Activated T-helper 1 cell treated with anti-CD3 and anti-CD28 coated beads, Interleukin-12 subunit alpha, Interleukin-12 subunit beta, Interleukin-2, Interleukin-4 antibody, amounts not matched to agents 30 ng/mL and 10 ng/mL and 1 ng/mL, durations not matched to agents 14 hours and 24 hours and 36 hours (primary cell): ENCODE results near the gene ESF1. TPM values are rescaled to one million over a fixed set of nuclear protein-coding genes. Genes with fewer than 3 reads are reported as not detected.

ENCODE experiments used
- DNase-seq: peaks from one replicate; pipeline ENCODE4 v3.0.0; 2021; ENCODE audit warnings: low spot score
- H3K27ac Mint-ChIP-seq: one replicate; pipeline ENCODE4 v1.8.0; 2021; ENCODE audit warnings: mild to moderate bottlenecking, mixed read lengths
- H3K27me3 Mint-ChIP-seq: one replicate; pipeline ENCODE4 v1.8.0; 2022; ENCODE audit warnings: mild to moderate bottlenecking, moderate library complexity, mixed read lengths; ENCODE audit not compliant: insufficient read depth
- H3K36me3 Mint-ChIP-seq: one replicate; pipeline ENCODE4 v1.8.0; 2021; ENCODE audit warnings: low read depth, mixed read lengths
- H3K4me1 Mint-ChIP-seq: one replicate; pipeline ENCODE4 v1.8.0; 2021; ENCODE audit warnings: low read depth, mixed read lengths
- H3K4me3 Mint-ChIP-seq: one replicate; pipeline ENCODE4 v1.8.0; 2021; ENCODE audit warnings: mild to moderate bottlenecking, moderate library complexity, mixed read lengths
- H3K9me3 Mint-ChIP-seq: one replicate; pipeline ENCODE4 v1.8.0; 2021; ENCODE audit warnings: mixed read lengths
- intact Hi-C: fragments of 100-400 bp; cut with micrococcal nuclease; formaldehyde crosslinking; loops from one replicate; pipeline ENCODE4 v1.15.1; 2024
- total RNA-seq: library from RNA; stranded (reverse); gene quantifications from 2 replicates; pipeline ENCODE4 v1.2.3, GENCODE V29; 2022

ESF1 gene, protein sequence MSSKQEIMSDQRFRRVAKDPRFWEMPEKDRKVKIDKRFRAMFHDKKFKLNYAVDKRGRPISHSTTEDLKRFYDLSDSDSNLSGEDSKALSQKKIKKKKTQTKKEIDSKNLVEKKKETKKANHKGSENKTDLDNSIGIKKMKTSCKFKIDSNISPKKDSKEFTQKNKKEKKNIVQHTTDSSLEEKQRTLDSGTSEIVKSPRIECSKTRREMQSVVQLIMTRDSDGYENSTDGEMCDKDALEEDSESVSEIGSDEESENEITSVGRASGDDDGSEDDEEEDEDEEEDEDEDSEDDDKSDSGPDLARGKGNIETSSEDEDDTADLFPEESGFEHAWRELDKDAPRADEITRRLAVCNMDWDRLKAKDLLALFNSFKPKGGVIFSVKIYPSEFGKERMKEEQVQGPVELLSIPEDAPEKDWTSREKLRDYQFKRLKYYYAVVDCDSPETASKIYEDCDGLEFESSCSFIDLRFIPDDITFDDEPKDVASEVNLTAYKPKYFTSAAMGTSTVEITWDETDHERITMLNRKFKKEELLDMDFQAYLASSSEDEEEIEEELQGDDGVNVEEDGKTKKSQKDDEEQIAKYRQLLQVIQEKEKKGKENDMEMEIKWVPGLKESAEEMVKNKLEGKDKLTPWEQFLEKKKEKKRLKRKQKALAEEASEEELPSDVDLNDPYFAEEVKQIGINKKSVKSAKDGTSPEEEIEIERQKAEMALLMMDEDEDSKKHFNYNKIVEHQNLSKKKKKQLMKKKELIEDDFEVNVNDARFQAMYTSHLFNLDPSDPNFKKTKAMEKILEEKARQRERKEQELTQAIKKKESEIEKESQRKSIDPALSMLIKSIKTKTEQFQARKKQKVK
- 30.3 and 32.1 TPM in 2 replicates for total RNA-seq

DNA sequence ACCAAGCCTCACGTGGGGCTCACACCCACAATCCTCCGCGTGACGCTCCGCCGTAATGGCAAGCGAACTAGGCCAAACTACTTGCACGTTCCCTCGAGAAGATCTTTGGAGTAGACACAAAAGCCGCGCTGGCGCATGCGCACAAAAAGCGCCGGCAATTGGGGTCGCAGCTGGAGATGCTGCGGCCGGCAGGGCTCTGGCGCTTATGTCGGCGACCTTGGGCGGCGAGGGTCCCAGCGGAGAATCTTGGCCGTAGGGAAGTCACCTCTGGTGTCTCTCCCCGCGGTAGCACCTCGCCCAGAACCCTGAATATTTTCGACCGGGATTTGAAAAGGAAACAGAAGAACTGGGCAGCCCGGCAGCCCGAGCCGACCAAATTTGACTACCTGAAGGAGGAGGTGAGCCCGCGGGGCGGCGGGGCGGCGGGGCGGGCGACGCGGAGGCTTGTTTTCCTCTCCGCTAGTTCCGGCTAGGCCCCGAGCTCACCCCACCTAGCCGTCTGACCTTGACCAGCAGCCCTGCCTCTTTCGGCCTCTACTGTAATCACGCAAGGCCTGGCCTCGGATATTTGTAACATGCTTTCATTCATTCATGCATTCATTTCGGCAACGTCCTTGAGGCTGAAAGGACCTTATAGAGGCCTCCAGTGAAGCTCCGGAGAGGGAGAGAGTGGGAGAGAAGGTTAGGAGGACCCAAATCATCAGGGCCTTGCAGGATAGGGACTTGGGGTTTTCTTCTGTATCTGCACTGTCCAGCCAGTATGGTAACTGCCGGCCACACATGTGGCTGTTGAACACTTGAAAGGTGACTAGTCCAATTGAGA lies at the start of gene ESF1, which contains the start of gene NDUFAF5:
TSS of gene ESF1 (minus strand) at position 27 of the 823 bp plus-strand sequence. CDS start 1,779 bp downstream, outside the sequence.
TSS of gene NDUFAF5 (plus strand) at position 136 of the 823 bp plus-strand sequence. CDS start at position 177, 41 bp downstream.
- Mint-ChIP-seq H3K27me3 (no peaks in the 10 kb centered on the region), H3K36me3 (peaks cover 34% of the 10 kb centered on the region)

DNA sequence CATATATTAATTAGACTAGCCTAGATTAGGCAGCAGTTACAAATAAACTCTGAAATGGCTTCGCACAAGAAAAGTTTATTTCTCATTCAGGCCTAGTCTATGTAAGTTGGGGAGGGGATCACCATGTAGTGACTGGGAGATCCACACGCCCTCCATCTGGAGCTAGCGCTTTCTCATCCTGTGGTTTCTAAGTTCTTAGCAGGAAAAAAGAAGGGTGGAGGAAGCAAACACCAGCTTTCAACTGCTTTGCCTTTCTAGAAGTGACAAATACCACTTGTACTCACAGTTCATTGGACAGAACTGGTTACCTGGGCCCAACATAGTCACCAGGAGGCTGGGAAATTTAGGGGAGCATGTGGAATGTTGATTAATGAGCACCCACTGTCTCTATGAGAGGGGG lies 46.8 kb upstream of the ESF1 start:
- Mint-ChIP-seq H3K4me3 (no peak overlapping the region), H3K4me1 (no peaks in the 10 kb centered on the region)

More for the DNA sequence above, at the start of gene ESF1, which contains the start of gene NDUFAF5:
- peak; percentile 90 for DNase-seq
- Mint-ChIP-seq H3K4me3 (peak within 1 kb of the TSS; percentile 99), H3K9me3 (no peaks in the 10 kb centered on the region), H3K4me1 (peaks cover 50% of the 10 kb centered on the region), H3K27ac (peak within 1 kb of the TSS; percentile 97)
- intact Hi-C loops: loop anchor here (1.0 to 5.0 kb wide), 6 partner anchors 14 to 1894 kb away; partner anchors contain the start of gene TASP1

DNA sequence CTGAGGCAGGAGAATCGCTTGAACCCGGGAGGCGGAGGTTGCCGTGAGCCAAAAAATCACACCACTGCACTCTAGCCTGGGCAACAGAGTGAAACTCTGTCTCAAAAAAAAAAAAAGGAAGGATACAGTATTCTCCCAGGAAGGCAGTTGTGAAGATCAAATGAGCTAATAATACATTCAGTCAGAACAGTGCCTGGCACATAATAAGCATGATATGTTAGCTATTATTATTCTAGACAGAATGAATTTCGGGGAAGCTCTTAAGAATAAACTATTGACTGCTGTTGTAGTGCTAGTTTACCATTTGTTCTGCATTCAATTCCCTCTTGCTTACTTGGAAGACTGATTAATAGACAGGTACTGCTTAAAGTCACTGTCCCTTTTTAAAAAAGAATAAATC lies 40.7 kb upstream of the ESF1 start:
- peaks cover 9% of the 10 kb centered on the region for H3K27me3 Mint-ChIP-seq
- H3K4me3 Mint-ChIP-seq: no peak overlapping the region
- no peaks in the 10 kb centered on the region for H3K9me3 Mint-ChIP-seq
- intact Hi-C loops: no loop called here
- no peak overlapping the region for H3K27ac Mint-ChIP-seq
- no peak for DNase-seq
- H3K36me3 Mint-ChIP-seq: peaks cover 3% of the 10 kb centered on the region
- no peaks in the 10 kb centered on the region for H3K4me1 Mint-ChIP-seq

More for the DNA sequence above, 46.8 kb upstream of the ESF1 start:
- DNase-seq: no peak
- Mint-ChIP-seq H3K36me3 (no peaks in the 10 kb centered on the region), H3K27ac (no peak overlapping the region), H3K9me3 (no peaks in the 10 kb centered on the region), H3K27me3 (peaks cover 16% of the 10 kb centered on the region)
- intact Hi-C loops: no loop called here

DNA sequence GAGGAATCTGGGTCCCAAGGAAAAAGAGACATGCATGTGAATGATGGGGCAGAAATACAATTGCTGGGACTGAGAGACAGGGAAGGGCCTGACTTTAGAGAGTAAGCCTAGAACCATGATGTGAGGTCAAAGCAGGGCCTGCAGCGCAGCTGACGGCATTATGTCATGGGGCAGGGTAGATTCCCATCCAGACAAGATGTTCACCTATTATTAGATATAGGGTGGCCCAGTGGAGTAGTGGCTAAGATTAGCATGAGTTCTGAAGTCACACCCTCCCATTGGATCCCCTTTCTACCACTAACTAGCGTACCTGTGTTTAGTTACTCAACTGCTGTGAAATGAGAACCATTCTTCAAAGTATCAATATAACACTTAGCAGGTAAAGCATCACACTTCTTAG lies 39.7 kb upstream of the ESF1 start:
- Mint-ChIP-seq H3K27me3 (peaks cover 6% of the 10 kb centered on the region), H3K4me3 (no peak overlapping the region), H3K9me3 (no peaks in the 10 kb centered on the region), H3K36me3 (peaks cover 3% of the 10 kb centered on the region), H3K27ac (no peak overlapping the region), H3K4me1 (no peaks in the 10 kb centered on the region)
- intact Hi-C loops: no loop called here
- no peak for DNase-seq

DNA sequence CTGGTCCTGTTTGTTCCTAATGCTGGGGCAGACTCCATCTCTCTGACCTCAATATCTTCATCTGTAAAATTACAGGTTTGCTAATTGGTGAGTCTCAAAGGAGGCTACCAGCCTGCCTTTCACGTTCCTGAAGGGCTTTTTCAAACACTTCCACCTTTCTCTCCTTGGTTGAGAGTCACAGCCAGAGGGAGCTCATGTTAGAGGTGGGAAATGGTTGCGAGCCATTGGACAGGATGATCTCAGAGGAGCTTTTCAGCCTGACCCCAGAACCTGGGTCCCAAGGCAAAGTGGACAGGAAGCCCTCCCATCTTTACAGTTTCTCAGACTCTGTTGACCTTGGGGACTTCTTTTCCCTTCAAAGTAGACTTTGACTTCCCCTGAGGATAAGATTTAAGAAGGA lies 37.7 kb upstream of the ESF1 start:
- intact Hi-C loops: no loop called here

DNA sequence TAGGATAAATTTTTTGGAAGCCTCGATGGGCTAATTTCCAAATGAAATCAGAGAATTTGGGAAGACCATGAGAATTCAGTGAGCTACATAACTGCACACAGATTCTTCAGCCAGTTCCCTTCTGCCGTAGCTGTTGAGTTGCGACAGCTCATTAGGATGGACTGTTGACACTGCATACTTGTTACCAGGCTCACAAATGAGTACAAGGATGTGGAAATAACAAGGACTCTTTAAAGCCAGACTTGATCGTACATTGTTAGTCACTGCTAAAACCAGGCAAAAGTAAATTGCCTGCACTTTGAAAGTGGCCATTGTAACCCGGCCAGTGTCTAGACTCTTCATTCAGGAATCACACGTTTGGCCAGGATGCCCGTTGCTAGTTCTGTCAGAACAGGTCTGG lies 37.2 kb upstream of the ESF1 start:
- DNase-seq: no peak
- intact Hi-C loops: no loop called here
- Mint-ChIP-seq H3K36me3 (peaks cover 15% of the 10 kb centered on the region), H3K4me3 (no peak overlapping the region), H3K27me3 (peaks cover under 1% of the 10 kb centered on the region), H3K4me1 (peaks cover 13% of the 10 kb centered on the region), H3K9me3 (no peaks in the 10 kb centered on the region), H3K27ac (no peak overlapping the region)

More for the DNA sequence above, 37.7 kb upstream of the ESF1 start:
- Mint-ChIP-seq H3K4me1 (peaks cover 7% of the 10 kb centered on the region), H3K27ac (no peak overlapping the region), H3K4me3 (no peak overlapping the region), H3K36me3 (peaks cover 14% of the 10 kb centered on the region), H3K9me3 (no peaks in the 10 kb centered on the region), H3K27me3 (peaks cover 4% of the 10 kb centered on the region)
- DNase-seq: no peak

DNA sequence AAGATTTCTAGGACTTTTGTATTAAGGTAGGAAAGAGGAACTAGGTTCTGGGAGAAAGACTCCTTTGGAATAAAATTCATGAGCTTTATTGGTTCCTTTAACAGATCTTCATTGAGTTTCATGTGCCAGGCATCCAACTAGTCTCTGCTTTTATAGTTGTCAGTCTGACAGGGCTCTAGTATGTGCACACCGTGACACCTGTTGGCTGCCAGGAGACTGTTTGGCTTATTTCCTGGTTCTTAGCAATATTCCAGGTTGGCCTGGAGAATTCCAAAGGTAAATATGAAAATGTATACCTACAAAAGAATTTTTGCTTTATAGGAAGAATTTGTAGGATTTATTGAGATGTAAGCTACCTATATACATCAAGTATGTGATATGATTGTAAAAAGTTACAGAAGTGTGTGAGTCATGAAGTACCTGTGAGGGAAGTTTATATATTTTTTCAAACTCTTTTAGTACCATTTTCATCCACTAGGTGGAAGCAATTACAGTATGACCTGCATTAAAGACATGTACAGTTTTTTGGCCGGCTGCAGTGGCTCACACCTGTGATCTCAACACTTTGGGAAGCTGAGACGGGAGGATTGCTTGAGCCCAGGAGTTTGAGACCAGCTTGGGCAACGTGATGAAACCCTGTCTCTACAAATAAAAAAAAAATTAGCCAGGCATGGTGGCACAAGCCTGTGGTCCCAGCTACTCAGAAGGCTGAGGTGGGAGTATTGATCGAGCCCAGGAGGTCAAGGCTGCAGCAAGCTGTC lies 35.3 kb upstream of the ESF1 start:
- intact Hi-C loops: loop anchor here (1.0 to 10.0 kb wide), 2 partner anchors 235 to 595 kb away; partner anchors contain the start of gene ISM1
- DNase-seq: no peak
- no peaks in the 10 kb centered on the region for H3K27me3 Mint-ChIP-seq
- H3K9me3 Mint-ChIP-seq: no peaks in the 10 kb centered on the region
- peaks cover 23% of the 10 kb centered on the region for H3K4me1 Mint-ChIP-seq
- no peak overlapping the region for H3K4me3 Mint-ChIP-seq
- peaks cover 25% of the 10 kb centered on the region for H3K36me3 Mint-ChIP-seq
- H3K27ac Mint-ChIP-seq: no peak overlapping the region

DNA sequence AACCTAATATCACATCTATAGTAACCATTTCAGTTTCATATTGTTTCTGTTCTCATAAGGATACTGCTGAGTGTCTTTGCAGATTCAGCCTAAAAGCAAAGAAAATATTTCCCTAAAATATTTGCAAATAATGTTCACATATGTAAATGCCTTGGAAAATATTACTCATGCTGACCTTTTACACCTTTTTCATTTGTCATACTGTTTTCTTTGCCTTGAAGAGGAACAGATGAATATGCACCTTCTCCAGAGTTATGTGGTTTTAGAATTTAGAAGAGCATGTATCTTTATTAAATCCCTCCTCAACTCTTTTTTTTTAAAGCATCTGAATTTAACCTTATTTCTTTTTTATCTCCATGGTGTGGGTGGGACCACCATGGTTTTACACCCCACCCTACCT lies 32.6 kb upstream of the ESF1 start:
- Mint-ChIP-seq H3K27ac (peak overlapping the region; percentile 79), H3K36me3 (peaks cover 34% of the 10 kb centered on the region), H3K4me3 (no peak overlapping the region), H3K27me3 (no peaks in the 10 kb centered on the region), H3K4me1 (peaks cover 29% of the 10 kb centered on the region), H3K9me3 (no peaks in the 10 kb centered on the region)
- intact Hi-C loops: loop anchor here (2.0 to 10.0 kb wide), 2 partner anchors 571 to 593 kb away; partner anchors contain the start of gene ISM1
- DNase-seq: no peak

DNA sequence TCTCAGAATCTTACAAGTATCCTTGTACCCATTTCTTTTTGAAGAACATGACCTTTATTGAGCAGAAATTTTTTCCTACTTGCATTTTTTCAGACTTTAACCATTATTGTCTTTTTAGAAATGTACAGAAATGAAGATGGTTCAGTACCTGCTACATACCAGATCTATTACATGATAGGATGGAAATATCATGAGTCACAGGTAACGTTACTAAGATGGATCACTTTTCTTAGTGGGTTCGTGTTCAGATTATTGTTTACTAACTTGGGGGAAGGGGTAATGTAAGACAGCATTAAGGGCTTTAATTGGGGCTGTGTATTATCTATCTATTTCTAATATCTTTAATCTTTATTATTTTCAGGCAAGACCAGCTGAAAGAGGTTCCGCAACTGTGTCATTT lies 32.0 kb upstream of the ESF1 start:
- Mint-ChIP-seq H3K36me3 (peaks cover 34% of the 10 kb centered on the region), H3K9me3 (no peaks in the 10 kb centered on the region), H3K27me3 (no peaks in the 10 kb centered on the region), H3K4me1 (peaks cover 29% of the 10 kb centered on the region), H3K4me3 (no peak overlapping the region), H3K27ac (peak overlapping the region; percentile 68)
- intact Hi-C loops: loop anchor here (1.0 to 10.0 kb wide), 3 partner anchors 31 to 592 kb away; partner anchors contain the start of genes ISM1 and NDUFAF5
- no peak for DNase-seq

DNA sequence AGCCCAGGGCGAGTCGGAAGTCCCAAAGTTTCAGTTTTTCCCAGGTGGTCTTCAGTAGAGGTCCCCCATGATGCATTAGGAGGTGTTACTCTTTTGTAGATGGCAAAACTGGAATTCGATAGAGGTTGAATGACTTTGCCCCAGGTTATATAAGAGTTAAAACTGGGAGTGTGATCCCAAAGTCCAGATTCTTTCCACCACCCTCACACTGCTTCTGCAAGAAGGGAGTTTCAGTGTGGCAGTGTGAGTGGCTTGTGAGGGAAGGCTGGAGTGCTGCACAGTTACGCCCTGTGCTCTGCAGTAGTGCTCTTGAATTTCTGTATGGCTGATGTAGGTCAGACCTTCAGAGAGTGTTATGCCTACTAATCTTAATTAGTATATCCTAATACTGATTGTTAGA lies 30.0 kb upstream of the ESF1 start:
- Mint-ChIP-seq H3K4me1 (peaks cover 29% of the 10 kb centered on the region), H3K9me3 (no peaks in the 10 kb centered on the region), H3K4me3 (no peak overlapping the region), H3K27ac (no peak overlapping the region), H3K27me3 (no peaks in the 10 kb centered on the region), H3K36me3 (peaks cover 31% of the 10 kb centered on the region)
- intact Hi-C loops: loop anchor here (10.0 kb wide), 1 partner anchor 590 kb away; the partner anchor contains the start of gene ISM1
- DNase-seq: no peak

DNA sequence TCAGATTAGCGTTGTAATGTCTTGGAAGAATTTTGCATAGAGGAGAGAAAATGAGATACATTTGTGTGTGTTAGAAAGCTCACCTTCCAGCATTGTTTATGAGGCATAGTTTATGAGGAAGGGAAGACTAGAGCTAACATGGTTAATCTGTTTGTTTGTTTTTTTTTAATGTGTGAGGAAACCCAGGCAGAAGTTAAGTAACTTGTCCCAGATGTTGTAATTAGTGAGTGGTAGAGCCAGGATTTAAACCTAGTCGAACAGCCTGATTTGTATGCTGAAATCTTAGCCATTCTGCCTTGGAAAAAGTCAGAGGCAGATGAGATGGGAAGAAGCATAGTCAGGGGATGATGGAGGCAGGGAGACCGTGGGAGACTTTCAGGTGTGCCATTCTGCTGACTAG lies 29.2 kb upstream of the ESF1 start:
- Mint-ChIP-seq H3K27me3 (no peaks in the 10 kb centered on the region), H3K9me3 (no peaks in the 10 kb centered on the region), H3K27ac (no peak overlapping the region), H3K36me3 (peaks cover 30% of the 10 kb centered on the region), H3K4me3 (no peak overlapping the region), H3K4me1 (peaks cover 29% of the 10 kb centered on the region)
- intact Hi-C loops: loop anchor here (10.0 kb wide), 1 partner anchor 589 kb away; the partner anchor contains the start of gene ISM1
- DNase-seq: no peak
